ENCODE results near the gene UNKL. TPM values are rescaled to one million over a fixed set of nuclear protein-coding genes. Genes with fewer than 3 reads are reported as not detected.

Gene UNKL
- total RNA-seq, 3 donors from 2014 or later (not counting 1 experiment from before 2014, with no cell fraction given), result 114 to 130 (median 127) TPM

- intact Hi-C loops (cut with micrococcal nuclease), result no loop called here
- DNase-seq, result no peak
- Histone ChIP-seq H3K4me3 (ENCODE audit: low read length) (no peak overlapping the region), H3K27ac (ENCODE audit: low read length) (no peak overlapping the region), H3K4me1 (ENCODE audit: control insufficient read depth, insufficient read depth, low read length) (peaks cover 31% of the 10 kb centered on the region), H3K27me3 (ENCODE audit: control insufficient read depth, insufficient read depth, low read length) (no peaks in the 10 kb centered on the region), H3K9me3 (ENCODE audit: control insufficient read depth, insufficient read depth, low read length) (no peaks in the 10 kb centered on the region), H3K36me3 (ENCODE audit: control insufficient read depth, insufficient read depth, low read length) (no peaks in the 10 kb centered on the region)
- ATAC-seq, result no peak
- TF ChIP-seq CTCF (IDR thresholded peaks at IDR 0.05), result no peak
- H3K4me3 Mint-ChIP-seq, result no peak overlapping the region
- no peak overlapping the region for H3K27ac Mint-ChIP-seq
- no peaks in the 10 kb centered on the region for H3K36me3 Mint-ChIP-seq
- WGBS (ENCODE audit: insufficient coverage), result 72% methylated on average over 22 of the region's 22 CpGs
- H3K4me1 Mint-ChIP-seq, result peaks cover 0 to 7% of the 10 kb centered on the region in 2 donors
- no peaks in the 10 kb centered on the region for H3K9me3 Mint-ChIP-seq
- H3K27me3 Mint-ChIP-seq (ENCODE audit: low read depth in 2 of 2), result no peaks in the 10 kb centered on the region
Observed at GRCh38 chr16:1433756-1434155, 19.3 kb upstream of the UNKL start.

GRCh38 chr16:1433263-1433560 is 18.7 kb upstream of the UNKL start:
- no peak overlapping the region for H3K27ac ChIP-seq (ENCODE audit: low read length)
- H3K4me1 Mint-ChIP-seq, result peaks cover 0 to 7% of the 10 kb centered on the region in 2 donors
- intact Hi-C loops (cut with micrococcal nuclease), result no loop called here
- no peak for ATAC-seq
- H3K36me3 ChIP-seq (ENCODE audit: control insufficient read depth, insufficient read depth, low read length), result no peaks in the 10 kb centered on the region
- peaks cover 37% of the 10 kb centered on the region for H3K4me1 ChIP-seq (ENCODE audit: control insufficient read depth, insufficient read depth, low read length)
- no peaks in the 10 kb centered on the region for H3K27me3 Mint-ChIP-seq (ENCODE audit: low read depth in 2 of 2)
- H3K4me3 ChIP-seq (ENCODE audit: low read length), result no peak overlapping the region
- H3K4me3 Mint-ChIP-seq, result no peak overlapping the region
- no peak for DNase-seq
- no peaks in the 10 kb centered on the region for H3K9me3 ChIP-seq (ENCODE audit: control insufficient read depth, insufficient read depth, low read length)
- no peak for TF ChIP-seq CTCF (IDR thresholded peaks at IDR 0.05)
- H3K36me3 Mint-ChIP-seq, result no peaks in the 10 kb centered on the region
- 90% methylated on average over 14 of the region's 14 CpGs for WGBS (ENCODE audit: insufficient coverage)
- no peaks in the 10 kb centered on the region for H3K9me3 Mint-ChIP-seq
- H3K27ac Mint-ChIP-seq, result no peak overlapping the region
- no peaks in the 10 kb centered on the region for H3K27me3 ChIP-seq (ENCODE audit: control insufficient read depth, insufficient read depth, low read length)

GRCh38 chr16:1432388-1433262 is 18.1 kb upstream of the UNKL start:
- Mint-ChIP-seq H3K9me3 (no peaks in the 10 kb centered on the region), H3K4me1 (peaks cover 0 to 7% of the 10 kb centered on the region in 2 donors), H3K27ac (peak overlapping the region in 1 of 2 donors; percentile 78), H3K4me3 (peak overlapping the region; percentile 61), H3K27me3 (ENCODE audit: low read depth in 2 of 2) (no peaks in the 10 kb centered on the region), H3K36me3 (no peaks in the 10 kb centered on the region)
- DNase-seq (peak in 1 of 2 donors; percentile 41), ATAC-seq (peak; percentile 28 to 48 (median 45))
- no peaks in the 10 kb centered on the region for H3K36me3 ChIP-seq (ENCODE audit: control insufficient read depth, insufficient read depth, low read length)
- WGBS (ENCODE audit: insufficient coverage), result 65% methylated on average over 63 of the region's 63 CpGs
- H3K27me3 ChIP-seq (ENCODE audit: control insufficient read depth, insufficient read depth, low read length), result no peaks in the 10 kb centered on the region
- no peak for TF ChIP-seq CTCF (IDR thresholded peaks at IDR 0.05)
- H3K4me3 ChIP-seq (ENCODE audit: low read length), result no peak overlapping the region
- no peak overlapping the region for H3K27ac ChIP-seq (ENCODE audit: low read length)
- H3K9me3 ChIP-seq (ENCODE audit: control insufficient read depth, insufficient read depth, low read length), result no peaks in the 10 kb centered on the region
- intact Hi-C loops (cut with micrococcal nuclease), result no loop called here
- H3K4me1 ChIP-seq (ENCODE audit: control insufficient read depth, insufficient read depth, low read length), result peaks cover 41% of the 10 kb centered on the region
